Activated naive CD8-positive, alpha-beta T cell treated with anti-CD3 and anti-CD28 coated beads, Interleukin-2, amount 10 ng/mL, durations not matched to agents 7 days and 5 days (primary cell): ENCODE data around the gene ZMYND11. TPM values are rescaled to one million over a fixed set of nuclear protein-coding genes. Genes with fewer than 3 reads are reported as not detected.
"Not testable (repeated sequence)": the region's sequence is repeated elsewhere in the genome, so short reads cannot be mapped to it uniquely, and the experiment has no call there.

Source experiments
- ATAC-seq: fragments of 150-1000 bp; cut with Tn5 transposase; one replicate; pipeline ENCODE4 v1.10.0; 2021; ENCODE audit warnings: low read depth, moderate library complexity
- POLR2A ChIA-PET: fragments of 350-600 bp; sonication (Branson Sonifier 250); formaldehyde crosslinking; loops from one replicate; lab custom pipeline; 2021; ENCODE audit warnings: antibody characterized with exemption; lab: Charles Lee
- DNase-seq: peaks from one replicate; pipeline ENCODE4 v3.0.0; 2021
- H3K27ac Mint-ChIP-seq: one replicate; pipeline ENCODE4 v1.8.0; 2022; ENCODE audit warnings: mild to moderate bottlenecking, mixed read lengths
- H3K27me3 Mint-ChIP-seq: one replicate; pipeline ENCODE4 v1.8.0; 2022; ENCODE audit warnings: mild to moderate bottlenecking, moderate library complexity, mixed read lengths
- H3K36me3 Mint-ChIP-seq: one replicate; pipeline ENCODE4 v1.8.0; 2021; ENCODE audit warnings: mild to moderate bottlenecking, mixed read lengths
- H3K4me1 Mint-ChIP-seq: one replicate; pipeline ENCODE4 v1.8.0; 2021; ENCODE audit warnings: mixed read lengths
- H3K4me3 Mint-ChIP-seq: one replicate; pipeline ENCODE4 v1.8.0; 2022; ENCODE audit warnings: mild to moderate bottlenecking, moderate library complexity, mixed read lengths
- H3K9me3 Mint-ChIP-seq: one replicate; pipeline ENCODE4 v1.8.0; 2021; ENCODE audit warnings: mixed read lengths
- total RNA-seq, 2 experiments: library from RNA; stranded (reverse); gene quantifications; one replicate each; pipeline ENCODE4 v1.2.3, GENCODE V29; 2021

ZMYND11 gene
- total RNA-seq, 2 experiments from 2014 or later = 49.9 to 52.8 TPM

DNA sequence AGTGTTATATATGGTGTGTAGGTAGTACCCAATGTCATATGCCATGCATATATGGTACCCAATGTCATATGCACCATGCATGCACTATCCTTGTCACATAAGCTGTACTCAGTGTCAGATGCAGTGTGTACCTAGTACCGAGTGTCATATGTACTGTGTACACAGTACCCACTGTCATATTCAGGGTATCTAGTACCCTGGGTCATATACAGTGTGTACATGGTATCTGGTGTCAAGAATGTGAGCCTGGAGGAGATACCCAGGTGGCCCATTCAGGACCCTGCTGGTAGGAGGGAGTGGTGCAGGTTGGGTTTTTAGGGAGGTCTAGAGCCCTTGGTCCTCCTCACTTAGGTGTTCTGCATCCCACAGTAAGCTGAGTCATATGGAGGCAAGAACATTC, 1.8 kb downstream of the ZMYND11 start:
- H3K27me3 Mint-ChIP-seq = no peaks in the 10 kb centered on the region
- H3K27ac Mint-ChIP-seq = no peak overlapping the region
- H3K36me3 Mint-ChIP-seq = peaks cover 2% of the 10 kb centered on the region
- no peaks in the 10 kb centered on the region for H3K9me3 Mint-ChIP-seq
- DNase-seq = peak; percentile 41
- peak; percentile 13 for ATAC-seq
- peaks cover 27% of the 10 kb centered on the region for H3K4me1 Mint-ChIP-seq
- peak overlapping the region; percentile 84 for H3K4me3 Mint-ChIP-seq
- POLR2A ChIA-PET = interaction anchor here (1.3 to 1.9 kb wide), 2 partner anchors 9 to 794 kb away, joined by 5 to 19 read pairs; partner anchors contain the start of gene LARP4B

DNA sequence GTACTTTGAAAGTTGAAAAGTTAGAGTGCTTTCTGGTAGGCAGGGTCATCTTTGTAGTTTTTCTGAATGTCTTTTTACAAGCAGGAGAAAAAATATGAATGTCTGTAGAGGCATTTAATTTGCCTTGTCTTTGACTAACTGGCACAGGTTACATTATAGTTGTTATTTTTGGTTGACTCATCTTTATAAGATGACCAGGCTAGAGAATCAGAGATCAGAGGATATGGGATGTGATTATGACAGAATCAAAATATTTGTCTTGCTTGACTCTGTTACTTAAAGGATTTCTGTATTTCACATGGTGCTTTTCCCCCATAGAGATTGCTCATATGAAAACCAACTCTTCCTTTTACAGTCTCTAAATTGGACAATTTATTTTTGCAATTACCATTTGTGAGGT, 2.4 kb downstream of the ZMYND11 start:
- POLR2A ChIA-PET = no interaction called here
- Mint-ChIP-seq H3K9me3 (no peaks in the 10 kb centered on the region), H3K4me1 (peaks cover 28% of the 10 kb centered on the region), H3K4me3 (no peak overlapping the region), H3K27ac (no peak overlapping the region), H3K27me3 (no peaks in the 10 kb centered on the region), H3K36me3 (peaks cover 2% of the 10 kb centered on the region)
- DNase-seq = no peak
- ATAC-seq = no peak

DNA sequence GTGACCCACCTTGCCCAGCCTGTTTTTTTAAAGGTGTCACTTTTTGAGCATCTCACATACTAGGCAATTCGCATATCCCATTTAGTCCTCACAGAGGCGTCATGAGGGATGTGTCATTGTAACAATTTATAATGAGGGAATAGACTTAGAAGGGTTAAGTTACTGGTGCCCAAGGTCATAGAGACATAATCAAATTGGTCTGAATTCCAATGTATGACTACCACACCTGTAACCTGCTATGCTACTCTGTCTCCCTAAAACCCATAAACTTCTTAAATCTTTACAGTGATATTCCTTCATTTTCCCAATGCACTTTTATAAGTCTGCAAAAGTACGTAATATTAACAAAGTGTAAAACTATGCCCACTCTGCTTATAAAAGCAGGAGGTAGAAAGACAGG, 7.1 kb downstream of the ZMYND11 start:
- Mint-ChIP-seq H3K27ac (no peak overlapping the region), H3K36me3 (peaks cover 11% of the 10 kb centered on the region), H3K27me3 (no peaks in the 10 kb centered on the region), H3K4me1 (peaks cover 10% of the 10 kb centered on the region), H3K9me3 (peaks cover 3% of the 10 kb centered on the region), H3K4me3 (no peak overlapping the region)
- ATAC-seq = no peak
- POLR2A ChIA-PET = no interaction called here
- no peak for DNase-seq

DNA sequence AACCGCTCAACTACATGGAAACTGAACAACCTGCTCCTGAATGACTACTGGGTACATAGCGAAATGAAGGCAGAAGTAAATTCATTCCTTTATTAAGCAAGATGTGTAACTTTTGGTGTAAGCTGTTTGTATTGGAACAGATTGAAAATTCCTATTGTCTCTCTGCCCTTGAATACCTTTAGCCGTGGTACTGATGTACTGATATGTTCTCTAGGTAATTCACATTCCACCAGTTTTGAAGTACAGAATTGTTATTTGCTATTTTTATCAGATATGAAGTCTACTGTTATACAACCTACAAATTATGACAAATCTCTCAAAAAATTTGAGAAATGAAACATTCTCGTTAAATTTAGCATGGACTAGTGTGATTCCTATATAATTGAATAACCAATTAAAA, 17.7 kb downstream of the ZMYND11 start:
- peaks cover 7% of the 10 kb centered on the region for H3K4me1 Mint-ChIP-seq

DNA sequence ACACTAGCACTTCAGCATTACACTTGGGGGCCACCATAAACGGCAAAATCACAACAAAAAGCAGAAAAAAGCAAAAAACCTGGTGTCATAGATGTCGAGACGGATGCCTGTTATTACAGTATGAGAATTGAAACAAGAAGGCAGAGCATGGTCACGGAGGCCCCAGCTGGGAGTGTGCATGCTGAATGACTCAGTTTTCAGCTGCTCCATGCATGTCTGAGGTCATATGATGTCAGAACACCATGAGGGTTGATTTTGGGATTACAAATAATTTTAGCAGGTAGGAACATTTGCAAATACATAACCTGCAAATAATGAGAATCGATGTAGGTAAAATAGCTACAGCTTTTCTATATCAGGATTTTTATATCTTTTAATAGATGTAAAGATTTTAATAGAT, 19.1 kb downstream of the ZMYND11 start:
- peaks cover 8% of the 10 kb centered on the region for H3K9me3 Mint-ChIP-seq
- H3K36me3 Mint-ChIP-seq = peaks cover 30% of the 10 kb centered on the region
- DNase-seq (no peak), ATAC-seq (no peak)
- no peaks in the 10 kb centered on the region for H3K27me3 Mint-ChIP-seq
- H3K27ac Mint-ChIP-seq = peak overlapping the region; percentile 24
- H3K4me3 Mint-ChIP-seq = no peak overlapping the region
- peaks cover 6% of the 10 kb centered on the region for H3K4me1 Mint-ChIP-seq
- POLR2A ChIA-PET = no interaction called here

More for the DNA sequence above, 17.7 kb downstream of the ZMYND11 start:
- no peaks in the 10 kb centered on the region for H3K27me3 Mint-ChIP-seq
- H3K9me3 Mint-ChIP-seq = peaks cover 8% of the 10 kb centered on the region
- POLR2A ChIA-PET = no interaction called here
- peaks cover 33% of the 10 kb centered on the region for H3K36me3 Mint-ChIP-seq
- no peak overlapping the region for H3K4me3 Mint-ChIP-seq
- DNase-seq (no peak), ATAC-seq (no peak)
- H3K27ac Mint-ChIP-seq = no peak overlapping the region

DNA sequence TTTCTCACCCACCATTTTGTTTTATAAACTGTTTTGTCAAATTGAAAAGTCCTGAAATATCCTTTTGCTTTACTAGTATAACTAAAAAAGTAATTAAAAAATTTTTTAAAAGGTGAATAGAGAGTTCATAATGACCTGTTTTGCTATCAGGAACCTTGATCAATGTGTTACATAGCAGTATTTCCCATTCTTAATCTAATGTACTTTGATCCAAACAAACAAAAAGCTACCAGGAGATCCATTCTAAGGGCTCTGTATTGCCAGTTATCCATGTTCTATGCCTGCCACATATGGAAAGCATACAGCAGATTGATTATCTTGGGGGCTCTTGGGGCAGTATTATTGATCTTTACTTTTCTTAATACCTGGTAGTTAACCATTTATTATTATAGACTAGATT, 32.1 kb downstream of the ZMYND11 start:
- ATAC-seq (no peak), DNase-seq (no peak)
- Mint-ChIP-seq H3K9me3 (peaks cover 12% of the 10 kb centered on the region), H3K27me3 (no peaks in the 10 kb centered on the region), H3K27ac (no peak overlapping the region), H3K4me1 (no peaks in the 10 kb centered on the region), H3K36me3 (peaks cover 19% of the 10 kb centered on the region), H3K4me3 (no peak overlapping the region)
- POLR2A ChIA-PET = no interaction called here

DNA sequence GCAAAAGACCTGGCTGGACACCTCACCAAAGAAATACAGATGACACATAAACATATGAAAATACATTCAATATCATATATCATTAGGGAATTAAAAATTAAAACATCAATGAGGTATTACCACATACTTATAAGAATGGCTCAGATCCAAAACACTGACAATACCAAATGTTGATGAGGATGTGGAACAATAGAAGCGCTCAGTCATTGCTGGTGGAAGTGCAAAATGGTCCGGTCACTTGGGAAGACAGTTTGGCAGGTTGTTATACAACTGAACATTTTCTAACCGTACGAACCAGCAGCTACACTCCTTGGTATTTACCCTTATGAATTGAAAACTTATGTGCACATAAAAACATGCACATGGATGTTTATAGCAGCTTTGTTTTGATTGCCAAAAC, 38.5 kb downstream of the ZMYND11 start:
- ATAC-seq (no peak), DNase-seq (no peak)
- peaks cover 4% of the 10 kb centered on the region for H3K36me3 Mint-ChIP-seq
- H3K9me3 Mint-ChIP-seq = peaks cover 2% of the 10 kb centered on the region
- H3K4me3 Mint-ChIP-seq = no peak overlapping the region
- no peak overlapping the region for H3K27ac Mint-ChIP-seq
- POLR2A ChIA-PET = no interaction called here
- H3K4me1 Mint-ChIP-seq = peaks cover 5% of the 10 kb centered on the region
- H3K27me3 Mint-ChIP-seq = no peaks in the 10 kb centered on the region

DNA sequence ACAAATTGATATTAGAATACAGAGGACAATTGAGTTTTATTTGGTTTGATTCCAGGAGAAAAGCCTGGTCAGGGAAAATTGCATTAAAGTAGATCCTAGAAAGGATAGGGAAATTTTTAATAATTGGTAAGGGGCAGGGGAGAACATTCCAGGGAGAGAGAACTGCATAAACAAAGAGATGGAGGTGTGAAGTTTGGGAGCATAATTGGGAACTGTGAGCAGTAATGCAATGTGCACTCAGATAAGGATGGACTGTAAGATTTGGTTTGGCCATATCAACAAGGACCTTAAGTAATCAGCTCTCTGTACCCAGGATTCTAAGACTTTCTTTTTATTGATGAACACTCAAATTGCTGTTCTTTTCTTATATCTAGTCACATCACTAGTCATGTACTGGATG, 41.4 kb downstream of the ZMYND11 start:
- DNase-seq = no peak
- H3K27ac Mint-ChIP-seq = no peak overlapping the region
- no peak for ATAC-seq
- POLR2A ChIA-PET = no interaction called here
- H3K36me3 Mint-ChIP-seq = peaks cover 5% of the 10 kb centered on the region
- no peaks in the 10 kb centered on the region for H3K9me3 Mint-ChIP-seq
- H3K4me1 Mint-ChIP-seq = peaks cover 5% of the 10 kb centered on the region
- no peaks in the 10 kb centered on the region for H3K27me3 Mint-ChIP-seq
- no peak overlapping the region for H3K4me3 Mint-ChIP-seq

DNA sequence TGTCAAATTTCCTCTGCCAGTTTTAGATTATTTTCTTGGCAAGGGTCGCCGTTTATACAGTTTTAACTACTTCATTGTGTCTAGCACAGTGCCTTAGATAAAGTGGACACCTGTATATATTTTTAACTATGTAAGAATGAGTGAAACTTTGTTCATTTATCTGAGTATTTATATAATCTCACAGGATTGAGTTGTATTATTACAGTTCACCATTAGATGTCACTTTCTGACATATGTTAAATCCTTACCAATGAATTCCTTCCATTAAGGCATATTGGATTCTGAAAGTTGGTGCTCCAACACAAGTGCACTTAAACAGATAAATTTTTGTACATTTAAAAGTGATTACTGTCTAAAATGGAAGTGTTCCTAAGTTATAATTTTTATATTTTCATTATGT, 43.0 kb downstream of the ZMYND11 start:
- no peak overlapping the region for H3K4me3 Mint-ChIP-seq
- no peak overlapping the region for H3K27ac Mint-ChIP-seq
- no peaks in the 10 kb centered on the region for H3K27me3 Mint-ChIP-seq
- H3K36me3 Mint-ChIP-seq = peaks cover 14% of the 10 kb centered on the region
- H3K4me1 Mint-ChIP-seq = peaks cover 7% of the 10 kb centered on the region
- no peak for ATAC-seq
- no peak for DNase-seq
- H3K9me3 Mint-ChIP-seq = no peaks in the 10 kb centered on the region
- POLR2A ChIA-PET = no interaction called here

DNA sequence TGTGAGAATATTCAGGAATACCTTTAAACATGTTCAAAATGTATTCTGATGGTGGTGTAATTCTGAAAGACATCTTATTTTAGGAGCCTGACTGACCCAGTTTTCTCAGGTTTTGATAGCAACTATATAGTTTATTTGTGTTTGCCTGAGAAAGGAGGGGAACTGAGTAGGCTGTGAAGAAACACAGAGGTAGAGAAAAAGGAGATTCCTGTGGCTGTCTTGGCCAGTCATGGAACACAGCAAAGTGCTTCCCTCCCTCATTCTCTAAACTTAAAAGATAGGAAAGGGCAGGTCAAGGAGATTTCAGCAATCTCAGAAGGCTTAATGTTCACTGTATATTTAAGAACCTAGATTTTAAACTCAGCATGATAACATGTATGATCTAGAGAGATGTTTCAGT, 43.5 kb downstream of the ZMYND11 start:
- H3K4me1 Mint-ChIP-seq = peaks cover 7% of the 10 kb centered on the region
- DNase-seq (no peak), ATAC-seq (no peak)
- no peak overlapping the region for H3K4me3 Mint-ChIP-seq
- POLR2A ChIA-PET = no interaction called here
- no peak overlapping the region for H3K27ac Mint-ChIP-seq
- no peaks in the 10 kb centered on the region for H3K27me3 Mint-ChIP-seq
- H3K36me3 Mint-ChIP-seq = peaks cover 18% of the 10 kb centered on the region
- H3K9me3 Mint-ChIP-seq = no peaks in the 10 kb centered on the region

DNA sequence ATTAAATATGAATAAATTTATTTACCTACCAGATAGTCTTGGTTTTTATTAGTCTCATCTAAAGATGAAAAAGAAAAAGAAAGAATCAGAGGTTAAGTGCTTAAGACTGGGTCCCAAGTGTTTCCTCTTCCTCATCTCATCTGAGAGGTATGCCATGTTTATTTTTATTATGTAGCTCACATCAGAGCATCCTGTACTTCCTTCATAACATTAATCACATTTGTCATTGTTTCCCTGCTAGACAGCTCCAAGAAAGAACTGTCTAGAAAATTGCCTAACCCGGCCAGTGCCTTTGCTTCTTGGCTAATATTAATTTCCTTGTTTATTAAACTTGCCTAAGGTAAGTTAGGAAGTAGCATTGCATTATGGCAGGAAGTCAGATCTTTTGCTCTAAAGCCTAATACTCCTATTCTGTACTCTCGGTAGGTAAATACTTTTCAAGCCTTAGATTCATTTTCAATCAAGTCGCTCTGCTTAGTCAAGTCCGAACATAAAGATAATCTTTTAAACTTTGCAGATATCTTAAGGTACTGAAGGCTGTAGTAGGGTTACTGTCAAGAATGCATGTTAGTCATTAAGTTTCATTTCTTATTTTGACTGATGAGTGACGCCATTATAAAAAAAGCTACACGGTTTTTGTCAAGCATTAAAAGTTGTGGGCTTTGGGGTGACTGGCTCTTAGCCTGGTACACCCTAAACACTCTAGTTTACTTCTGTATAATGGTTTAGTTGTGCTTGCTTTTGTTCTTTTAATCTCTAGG, 47.4 kb downstream of the ZMYND11 start:
- Mint-ChIP-seq H3K27ac (no peak overlapping the region), H3K36me3 (peaks cover 36% of the 10 kb centered on the region), H3K9me3 (peaks cover 9% of the 10 kb centered on the region), H3K27me3 (no peaks in the 10 kb centered on the region), H3K4me1 (peaks cover 3% of the 10 kb centered on the region), H3K4me3 (no peak overlapping the region)
- no peak for DNase-seq
- no peak for ATAC-seq
- POLR2A ChIA-PET = interaction anchor here (0.8 kb wide), 1 partner anchor 9 kb away, joined by 3 read pairs; no protein-coding TSS in a partner anchor

DNA sequence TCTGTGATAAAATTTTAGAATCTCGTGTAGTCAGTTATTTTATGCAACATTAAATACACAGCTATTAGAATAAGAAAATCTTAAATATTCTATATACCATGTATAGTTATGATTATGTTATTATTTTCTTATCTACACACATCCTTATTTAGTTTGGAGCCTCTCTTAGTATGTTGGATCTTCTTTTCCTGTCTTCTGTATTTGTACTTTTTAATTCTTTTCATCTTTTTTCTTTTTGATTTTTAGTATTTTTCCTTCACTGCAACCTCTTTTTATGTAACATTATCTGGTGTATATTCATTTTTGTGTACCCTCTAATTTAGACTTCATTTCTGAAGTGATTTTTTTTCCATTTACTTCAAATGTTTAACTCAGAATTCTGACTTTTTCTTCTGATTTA, 48.9 kb downstream of the ZMYND11 start:
- ATAC-seq = no peak
- Mint-ChIP-seq H3K4me3 (no peak overlapping the region), H3K9me3 (peaks cover 9% of the 10 kb centered on the region), H3K4me1 (peaks cover 3% of the 10 kb centered on the region), H3K36me3 (peaks cover 38% of the 10 kb centered on the region), H3K27ac (no peak overlapping the region), H3K27me3 (no peaks in the 10 kb centered on the region)
- POLR2A ChIA-PET = no interaction called here
- DNase-seq = no peak

DNA sequence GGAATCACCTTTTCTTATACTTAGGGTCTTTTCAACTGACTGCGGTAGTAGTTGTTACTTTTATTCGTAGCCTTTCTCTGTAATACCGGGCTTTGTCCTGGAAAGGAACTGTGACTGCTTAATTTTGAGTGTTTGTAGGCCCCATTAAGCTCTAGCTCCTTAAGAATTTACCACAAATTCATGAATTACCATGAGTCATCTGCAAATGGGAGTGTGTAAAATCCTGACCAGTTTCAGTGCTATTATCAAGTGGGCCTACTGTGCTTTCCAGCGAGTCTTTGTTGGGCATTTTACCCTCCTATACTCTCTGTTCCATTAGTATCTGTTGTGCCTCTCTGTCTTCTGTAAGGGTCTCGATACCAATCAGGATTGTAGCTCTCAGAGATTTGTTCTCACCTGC, 49.7 kb downstream of the ZMYND11 start:
- POLR2A ChIA-PET = no interaction called here
- peaks cover 3% of the 10 kb centered on the region for H3K4me1 Mint-ChIP-seq
- H3K4me3 Mint-ChIP-seq = no peak overlapping the region

DNA sequence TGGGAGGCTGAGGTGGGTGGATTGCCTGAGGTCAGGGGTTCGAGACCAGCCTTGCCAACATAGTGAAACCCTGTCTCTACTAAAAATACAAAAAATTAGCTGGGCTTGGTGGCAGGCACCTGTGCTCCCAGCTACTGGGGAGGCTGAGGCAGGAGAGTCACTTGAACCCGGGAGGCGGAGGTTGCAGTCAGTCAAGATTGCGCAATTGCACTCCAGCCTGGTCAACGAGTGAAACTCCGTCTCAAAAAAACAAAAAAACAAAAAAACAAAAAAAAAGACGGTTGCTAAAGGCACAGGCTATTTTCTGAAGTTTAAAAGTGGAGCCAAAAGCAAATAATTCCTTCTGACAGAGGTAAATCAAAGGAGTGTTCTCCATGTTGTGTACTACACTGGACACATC, 50.3 kb downstream of the ZMYND11 start:
- H3K9me3 Mint-ChIP-seq, POLR2A ChIA-PET, H3K4me3 Mint-ChIP-seq, DNase-seq, H3K4me1 Mint-ChIP-seq, H3K27me3 Mint-ChIP-seq, H3K27ac Mint-ChIP-seq, ATAC-seq: not testable (repeated sequence)
- peaks cover 41% of the 10 kb centered on the region for H3K36me3 Mint-ChIP-seq

More for the DNA sequence above, 49.7 kb downstream of the ZMYND11 start:
- no peak for DNase-seq
- Mint-ChIP-seq H3K9me3 (peaks cover 9% of the 10 kb centered on the region), H3K27me3 (no peaks in the 10 kb centered on the region), H3K36me3 (peaks cover 38% of the 10 kb centered on the region), H3K27ac (no peak overlapping the region)
- ATAC-seq = no peak
